GM18951 (cell line): ENCODE results near the gene PLSCR2.
"Not testable (repeated sequence)": the region's sequence is repeated elsewhere in the genome, so short reads cannot be mapped to it uniquely, and the experiment has no call there.

ENCODE experiments used
- POLR2A ChIP-seq: IDR thresholded peaks from 4 replicates; pipeline ENCODE4 v1.6.1; 2011; ENCODE audit warnings: mild to moderate bottlenecking; ENCODE audit not compliant: insufficient read length, insufficient read depth; ENCODE audit errors: extremely low read depth
- in situ Hi-C: fragments of 300-500 bp; cut with MboI; formaldehyde crosslinking; loops from one replicate; pipeline ENCODE4 v1.12.0; 2022; ENCODE audit warnings: low sequenced_read_pairs, mixed read lengths, inconsistent platforms; ENCODE audit not compliant: unreplicated experiment

PLSCR2 gene

GRCh38 chr3:146421819-146422759, 47.3 kb downstream of the PLSCR2 start:
- in situ Hi-C loops = no loop called here
- no peak for TF ChIP-seq POLR2A

- in situ Hi-C loops = no loop called here
- no peak for TF ChIP-seq POLR2A
These were observed 53.0 kb downstream of the PLSCR2 start for GRCh38 chr3:146416366-146416765.

DNA sequence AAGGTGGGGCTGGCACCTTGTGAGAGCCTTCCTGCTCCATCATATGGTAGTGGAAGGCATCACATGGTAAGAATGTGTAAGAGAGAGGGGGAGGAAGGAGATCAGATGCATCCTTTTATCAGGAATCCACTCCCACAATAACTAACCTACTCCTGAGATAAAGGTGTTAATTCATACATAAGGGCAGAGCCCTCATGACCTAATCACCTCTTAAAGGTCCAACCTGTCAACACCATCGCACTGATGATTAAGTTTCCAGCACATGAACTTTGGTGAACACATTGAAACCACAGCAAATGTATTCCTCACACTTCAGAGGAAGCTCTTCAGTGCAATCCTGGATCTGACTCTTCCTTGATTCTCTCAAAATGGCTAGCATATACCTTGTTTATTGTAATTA, 55.4 kb downstream of the PLSCR2 start:
- in situ Hi-C loops = no loop called here
- TF ChIP-seq POLR2A = no peak

DNA sequence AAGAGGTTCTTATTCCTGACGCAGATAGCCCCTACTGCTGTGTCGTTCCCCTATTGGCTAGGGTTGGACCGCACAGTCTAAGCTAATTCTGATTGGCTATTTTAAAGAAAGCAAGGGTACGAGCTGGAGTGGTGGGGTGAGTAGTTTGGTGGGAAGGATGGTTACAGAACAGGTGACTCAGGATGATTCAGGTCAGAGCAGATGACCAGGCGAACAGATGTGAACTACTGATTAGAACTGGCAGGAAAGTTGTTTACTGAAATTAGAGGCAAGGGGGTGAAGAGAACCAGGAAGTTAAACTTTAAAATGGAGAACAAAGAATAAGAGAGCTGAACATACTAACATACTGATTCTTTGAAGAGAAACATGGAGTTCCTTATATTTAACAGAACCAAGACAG, 56.6 kb downstream of the PLSCR2 start:
- in situ Hi-C loops = not testable (repeated sequence)

- no peak for TF ChIP-seq POLR2A
- in situ Hi-C loops = no loop called here
These were observed 61.4 kb downstream of the PLSCR2 start for GRCh38 chr3:146407956-146408355.

DNA sequence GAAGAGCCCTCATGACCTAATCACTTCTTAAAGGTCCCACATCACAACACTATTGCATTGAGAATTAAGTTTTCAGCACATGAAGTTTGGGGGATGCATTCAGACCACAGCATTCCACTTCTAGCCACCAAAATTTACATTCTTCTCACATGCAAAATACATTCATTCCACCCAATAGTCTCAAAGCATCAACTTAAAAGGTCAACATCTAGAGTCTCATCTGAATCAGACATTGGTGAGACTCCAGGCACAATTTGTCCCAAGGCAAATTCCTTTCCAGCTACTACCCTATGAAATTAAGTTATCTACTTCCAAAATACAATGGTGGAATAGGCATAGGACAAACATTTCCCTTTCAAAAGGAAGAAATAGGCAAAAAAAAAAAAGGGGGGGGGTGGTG, 64.9 kb downstream of the PLSCR2 start:
- in situ Hi-C loops = no loop called here
- no peak for TF ChIP-seq POLR2A

DNA sequence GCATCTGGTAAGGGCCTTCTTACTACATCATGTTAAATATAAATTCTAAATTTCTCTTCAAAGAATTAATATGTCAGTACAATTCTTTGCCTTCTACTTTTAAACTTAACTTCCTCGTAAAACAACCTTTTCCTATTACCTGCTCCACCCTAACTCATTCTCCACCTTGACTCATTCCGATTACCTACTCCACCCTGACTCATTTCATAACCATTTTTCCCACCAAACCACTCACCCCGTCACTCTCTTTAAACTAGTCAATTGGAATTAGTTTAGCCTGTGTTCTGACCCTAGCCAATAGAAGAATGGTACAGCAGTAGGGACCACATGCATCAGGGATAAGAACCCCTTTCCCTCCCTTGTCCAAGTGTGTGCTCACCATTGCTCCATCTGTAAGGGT, 65.6 kb downstream of the PLSCR2 start:
- in situ Hi-C loops = no loop called here
- no peak for TF ChIP-seq POLR2A

DNA sequence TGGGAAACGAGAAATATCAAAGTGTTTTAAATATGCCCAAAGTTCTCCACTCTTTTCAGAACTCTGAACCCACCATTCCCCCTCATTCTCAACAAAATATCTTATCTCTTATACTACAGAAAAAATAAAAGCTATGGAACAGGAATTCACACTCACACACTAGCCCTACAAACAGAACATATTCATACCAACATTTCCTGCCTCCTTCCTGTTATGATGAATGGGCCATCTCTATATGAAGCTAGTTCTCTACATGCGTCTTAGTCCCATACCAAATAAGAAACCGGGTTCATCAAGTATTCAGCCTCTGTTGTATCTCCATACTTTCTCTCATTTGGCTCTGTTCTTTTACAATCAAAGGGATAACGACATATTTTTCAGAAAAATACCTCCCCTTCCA, 72.6 kb downstream of the PLSCR2 start:
- in situ Hi-C loops = no loop called here
- no peak for TF ChIP-seq POLR2A

- in situ Hi-C loops = no loop called here
- no peak for TF ChIP-seq POLR2A
These were observed 74.2 kb downstream of the PLSCR2 start for GRCh38 chr3:146395164-146395563.

DNA sequence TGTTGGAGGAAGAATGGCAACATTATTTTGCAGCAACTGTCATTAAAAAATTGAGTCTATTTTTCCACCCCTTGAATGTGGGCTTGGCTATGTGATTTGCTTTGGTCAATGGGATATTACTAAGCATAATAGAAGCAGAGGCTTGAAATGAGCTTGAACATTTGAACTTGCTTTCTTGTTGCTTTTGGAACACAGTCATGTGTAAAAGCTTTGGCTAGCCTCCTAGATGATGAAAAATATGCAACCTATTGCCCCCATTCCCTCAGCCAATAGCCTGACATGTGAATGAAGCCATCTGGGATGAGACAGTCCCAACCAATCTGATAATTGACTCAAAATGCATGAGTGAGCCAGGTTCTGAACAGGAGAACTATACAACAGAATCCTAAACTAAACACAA, 78.4 kb downstream of the PLSCR2 start:
- no peak for TF ChIP-seq POLR2A
- in situ Hi-C loops = no loop called here

DNA sequence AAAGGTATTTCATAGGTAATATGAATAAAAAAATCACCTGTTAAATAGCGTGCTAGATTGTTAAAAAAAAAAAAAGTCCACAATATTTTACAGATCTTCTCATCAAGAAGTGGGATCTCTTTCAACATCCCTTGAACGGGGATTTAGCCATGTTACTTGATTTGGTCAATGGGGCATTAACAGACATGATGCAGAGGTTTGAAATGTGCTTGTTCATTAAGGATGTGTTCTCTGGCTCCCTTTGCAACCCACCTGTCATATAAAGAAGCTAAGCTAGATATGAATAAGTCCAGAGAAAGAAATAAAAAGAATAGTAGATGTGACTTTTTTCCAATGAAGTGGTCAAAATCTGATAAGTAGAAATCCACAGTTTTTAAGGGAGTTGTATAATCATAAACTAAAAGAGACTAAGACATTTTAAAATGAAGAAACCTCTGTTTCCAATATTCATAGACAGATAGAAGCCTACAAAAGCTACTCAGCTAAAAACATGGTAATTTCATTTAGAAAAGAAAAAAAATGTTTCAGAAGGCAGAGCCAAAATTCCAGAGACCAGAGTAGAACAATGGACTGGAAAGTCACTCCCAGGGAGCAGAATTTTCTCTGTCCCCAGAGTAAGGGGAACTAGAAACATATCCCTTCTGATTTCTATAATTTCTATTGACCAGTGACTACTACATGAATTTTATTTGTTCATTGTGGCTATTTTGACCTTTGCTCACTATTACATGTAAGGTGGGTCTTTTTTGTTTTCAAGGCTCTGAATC, 79.2 kb downstream of the PLSCR2 start:
- no peak for TF ChIP-seq POLR2A
- in situ Hi-C loops = no loop called here

DNA sequence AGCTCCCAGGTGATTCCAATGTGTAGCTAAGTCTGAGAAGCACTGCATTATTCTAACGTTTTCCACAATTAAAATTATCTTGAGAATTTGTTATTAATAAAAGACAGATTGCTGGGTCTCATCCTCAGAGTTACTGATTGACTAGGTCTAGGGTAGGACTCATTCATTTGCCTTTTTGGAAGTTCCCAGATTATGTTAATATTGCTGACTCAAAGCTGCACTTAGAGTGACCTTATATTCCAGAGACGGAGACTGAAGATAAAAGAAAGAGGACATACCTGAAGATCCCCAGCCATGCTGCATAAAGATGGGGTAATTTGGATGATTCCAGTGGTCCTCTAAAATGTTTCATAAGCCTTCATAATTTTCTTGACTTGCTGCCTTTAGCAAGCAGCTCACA, 81.8 kb downstream of the PLSCR2 start:
- in situ Hi-C loops = no loop called here
- TF ChIP-seq POLR2A = no peak

- TF ChIP-seq POLR2A = no peak
- in situ Hi-C loops = no loop called here
These were observed 82.4 kb downstream of the PLSCR2 start for GRCh38 chr3:146386936-146387335.

- TF ChIP-seq POLR2A = no peak
- in situ Hi-C loops = no loop called here
These were observed 84.6 kb downstream of the PLSCR2 start for GRCh38 chr3:146384786-146385185.
